ENCODE data around the gene PLEKHA3.

DNA sequence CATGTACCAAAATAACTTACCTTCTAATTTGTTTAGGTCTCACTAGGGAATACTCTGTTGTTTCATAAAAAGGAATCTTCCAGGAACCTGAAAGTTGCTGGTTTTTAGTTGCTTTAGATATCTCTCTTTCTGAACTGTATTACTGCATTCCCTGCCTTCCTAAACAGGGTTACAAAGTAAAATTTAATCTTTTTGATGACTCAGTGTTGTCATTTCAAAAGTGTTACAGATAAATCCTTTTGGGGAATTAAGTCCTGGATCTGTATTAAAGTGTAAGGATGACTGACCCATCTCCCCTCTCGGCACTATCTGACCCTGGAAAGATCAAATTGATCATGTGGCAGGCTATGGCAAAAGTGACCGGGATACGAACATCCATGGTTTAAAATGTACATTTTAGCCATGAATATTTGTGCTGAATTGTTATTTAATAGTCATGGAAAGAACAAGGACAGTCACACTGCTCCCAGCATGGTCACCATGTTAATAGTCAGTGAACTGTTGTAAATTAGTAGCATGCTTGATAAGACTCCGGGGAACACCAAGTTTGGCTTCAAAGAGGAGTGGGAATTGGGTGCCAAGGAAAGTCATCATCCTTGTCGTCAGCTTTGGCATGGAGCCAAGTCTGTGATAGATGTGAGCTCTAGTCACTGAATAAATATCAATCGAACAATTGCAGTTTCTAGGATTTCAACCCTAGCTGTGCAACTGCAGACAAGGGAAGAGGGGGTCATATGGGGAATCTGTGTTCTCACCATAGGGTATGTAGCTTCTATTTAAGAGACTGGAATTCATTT is 4.2 kb downstream of the PLEKHA3 start:
- no peak for TF ChIP-seq POLR2A (IDR thresholded peaks at IDR 0.05)
- TF ChIP-seq, protein P1, sequence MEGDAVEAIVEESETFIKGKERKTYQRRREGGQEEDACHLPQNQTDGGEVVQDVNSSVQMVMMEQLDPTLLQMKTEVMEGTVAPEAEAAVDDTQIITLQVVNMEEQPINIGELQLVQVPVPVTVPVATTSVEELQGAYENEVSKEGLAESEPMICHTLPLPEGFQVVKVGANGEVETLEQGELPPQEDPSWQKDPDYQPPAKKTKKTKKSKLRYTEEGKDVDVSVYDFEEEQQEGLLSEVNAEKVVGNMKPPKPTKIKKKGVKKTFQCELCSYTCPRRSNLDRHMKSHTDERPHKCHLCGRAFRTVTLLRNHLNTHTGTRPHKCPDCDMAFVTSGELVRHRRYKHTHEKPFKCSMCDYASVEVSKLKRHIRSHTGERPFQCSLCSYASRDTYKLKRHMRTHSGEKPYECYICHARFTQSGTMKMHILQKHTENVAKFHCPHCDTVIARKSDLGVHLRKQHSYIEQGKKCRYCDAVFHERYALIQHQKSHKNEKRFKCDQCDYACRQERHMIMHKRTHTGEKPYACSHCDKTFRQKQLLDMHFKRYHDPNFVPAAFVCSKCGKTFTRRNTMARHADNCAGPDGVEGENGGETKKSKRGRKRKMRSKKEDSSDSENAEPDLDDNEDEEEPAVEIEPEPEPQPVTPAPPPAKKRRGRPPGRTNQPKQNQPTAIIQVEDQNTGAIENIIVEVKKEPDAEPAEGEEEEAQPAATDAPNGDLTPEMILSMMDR (IDR thresholded peaks at IDR 0.05) = no peak
